Measurements from ENCODE around the gene DEDD2.

The DEDD2 gene

GRCh38 chr19:42229855-42230351 is 12.4 kb upstream of the DEDD2 start:
- no peaks in the 10 kb centered on the region for H3K9me3 ChIP-seq (ENCODE audit: severe bottlenecking)
- no peaks in the 10 kb centered on the region for H3K27me3 ChIP-seq (ENCODE audit: insufficient read depth, low read depth, severe bottlenecking)
- TF ChIP-seq CTCF (IDR thresholded peaks at IDR 0.05; ENCODE audit: low read depth, low read length), result no peak
- peak; percentile 91 for DNase-seq
- H3K27ac ChIP-seq, result peak overlapping the region; percentile 84
- H3K36me3 ChIP-seq, result peaks cover 72% of the 10 kb centered on the region
- H3K4me3 ChIP-seq (ENCODE audit: low read depth, low read length), result peak overlapping the region; percentile 7; the same call in 1 of the 2 replicates

GRCh38 chr19:42229301-42229854 is 11.9 kb upstream of the DEDD2 start:
- TF ChIP-seq CTCF (IDR thresholded peaks at IDR 0.05; ENCODE audit: low read depth, low read length), result no peak
- DNase-seq, result no peak
- H3K27ac ChIP-seq, result peak overlapping the region; percentile 84

GRCh38 chr19:42228641-42229040 is 11.2 kb upstream of the DEDD2 start:
- no peak for TF ChIP-seq CTCF (IDR thresholded peaks at IDR 0.05; ENCODE audit: low read depth, low read length)
- Histone ChIP-seq H3K27ac (peak overlapping the region; percentile 84), H3K4me3 (ENCODE audit: low read depth, low read length) (no peak overlapping the region), H3K27me3 (ENCODE audit: insufficient read depth, low read depth, severe bottlenecking) (no peaks in the 10 kb centered on the region), H3K9me3 (ENCODE audit: severe bottlenecking) (no peaks in the 10 kb centered on the region), H3K36me3 (peaks cover 67% of the 10 kb centered on the region)
- peak; percentile 79 for DNase-seq

More at GRCh38 chr19:42229301-42229854, 11.9 kb upstream of the DEDD2 start:
- Histone ChIP-seq H3K27me3 (ENCODE audit: insufficient read depth, low read depth, severe bottlenecking) (no peaks in the 10 kb centered on the region), H3K36me3 (peaks cover 72% of the 10 kb centered on the region), H3K4me3 (ENCODE audit: low read depth, low read length) (no peak overlapping the region), H3K9me3 (ENCODE audit: severe bottlenecking) (no peaks in the 10 kb centered on the region)

- no peaks in the 10 kb centered on the region for H3K9me3 ChIP-seq (ENCODE audit: severe bottlenecking)
- no peak for TF ChIP-seq CTCF (IDR thresholded peaks at IDR 0.05; ENCODE audit: low read depth, low read length)
- no peak overlapping the region for H3K27ac ChIP-seq
- DNase-seq, result no peak
- H3K36me3 ChIP-seq, result peaks cover 54% of the 10 kb centered on the region
- H3K4me3 ChIP-seq (ENCODE audit: low read depth, low read length), result no peak overlapping the region
- no peaks in the 10 kb centered on the region for H3K27me3 ChIP-seq (ENCODE audit: insufficient read depth, low read depth, severe bottlenecking)
These were observed 9.4 kb upstream of the DEDD2 start for GRCh38 chr19:42226886-42227285.

GRCh38 chr19:42225718-42226292 is 8.3 kb upstream of the DEDD2 start:
- H3K4me3 ChIP-seq (ENCODE audit: low read depth, low read length), result no peak overlapping the region
- no peaks in the 10 kb centered on the region for H3K27me3 ChIP-seq (ENCODE audit: insufficient read depth, low read depth, severe bottlenecking)
- H3K9me3 ChIP-seq (ENCODE audit: severe bottlenecking), result no peaks in the 10 kb centered on the region
- no peak for TF ChIP-seq CTCF (IDR thresholded peaks at IDR 0.05; ENCODE audit: low read depth, low read length)
- H3K27ac ChIP-seq, result no peak overlapping the region
- peaks cover 43% of the 10 kb centered on the region for H3K36me3 ChIP-seq
- no peak for DNase-seq
